Sigmoid colon (tissue), 4 donors: ENCODE results near the gene TCF7L2.

Experiments used
- EP300 ChIP-seq, 4 donors: sonication (generic); formaldehyde crosslinking; IDR thresholded peaks; one replicate each; pipeline ENCODE4 v1.6.1; 2017; ENCODE audit warnings: antibody characterized with exemption in 4 of 4
- POLR2A ChIP-seq, 2 donors: fragments of 450-650 bp; IDR thresholded peaks; one replicate each; pipeline ENCODE4 v1.6.1; 2016; ENCODE audit warnings: antibody characterized with exemption in 2 of 2, mild to moderate bottlenecking in 2 of 2, moderate library complexity in 2 of 2
- POLR2AphosphoS5 ChIP-seq, 4 donors: sonication (generic); formaldehyde crosslinking; IDR thresholded peaks; one replicate each; pipeline ENCODE4 v1.6.1; 2017; ENCODE audit warnings: antibody characterized with exemption in 4 of 4
- TF ChIP-seq, protein P1 (sequence below), 4 experiments: fragments of 450-650 bp in 3 of 4; fragments of 200-600 bp in 1 of 4; IDR thresholded peaks; one replicate each; pipeline ENCODE4 v1.5.1; 2016 to 2019; ENCODE audit warnings: antibody characterized with exemption in 4 of 4, mild to moderate bottlenecking in 3 of 4, moderate library complexity in 2 of 4

DNA sequence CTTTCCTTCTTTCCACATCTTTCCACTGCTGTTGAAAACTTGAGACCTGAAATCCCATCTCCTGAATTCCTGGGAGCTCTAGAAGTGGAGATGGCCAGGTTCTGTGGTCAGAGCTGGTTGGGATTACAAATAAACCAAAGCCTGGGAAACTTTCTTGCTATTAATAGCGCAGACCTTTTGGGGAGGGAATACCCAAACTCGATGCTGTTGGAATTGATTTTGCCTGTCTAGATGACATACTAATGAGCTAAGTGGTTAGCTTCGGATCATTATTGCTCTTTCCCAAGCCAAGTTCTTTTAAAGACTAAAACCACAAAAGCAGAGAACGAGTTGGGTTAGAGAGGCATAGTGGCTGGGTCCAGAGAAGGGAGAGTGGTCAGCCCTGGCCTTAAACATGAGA, 76.6 kb downstream of the TCF7L2 start:
- TF ChIP-seq, protein P1, sequence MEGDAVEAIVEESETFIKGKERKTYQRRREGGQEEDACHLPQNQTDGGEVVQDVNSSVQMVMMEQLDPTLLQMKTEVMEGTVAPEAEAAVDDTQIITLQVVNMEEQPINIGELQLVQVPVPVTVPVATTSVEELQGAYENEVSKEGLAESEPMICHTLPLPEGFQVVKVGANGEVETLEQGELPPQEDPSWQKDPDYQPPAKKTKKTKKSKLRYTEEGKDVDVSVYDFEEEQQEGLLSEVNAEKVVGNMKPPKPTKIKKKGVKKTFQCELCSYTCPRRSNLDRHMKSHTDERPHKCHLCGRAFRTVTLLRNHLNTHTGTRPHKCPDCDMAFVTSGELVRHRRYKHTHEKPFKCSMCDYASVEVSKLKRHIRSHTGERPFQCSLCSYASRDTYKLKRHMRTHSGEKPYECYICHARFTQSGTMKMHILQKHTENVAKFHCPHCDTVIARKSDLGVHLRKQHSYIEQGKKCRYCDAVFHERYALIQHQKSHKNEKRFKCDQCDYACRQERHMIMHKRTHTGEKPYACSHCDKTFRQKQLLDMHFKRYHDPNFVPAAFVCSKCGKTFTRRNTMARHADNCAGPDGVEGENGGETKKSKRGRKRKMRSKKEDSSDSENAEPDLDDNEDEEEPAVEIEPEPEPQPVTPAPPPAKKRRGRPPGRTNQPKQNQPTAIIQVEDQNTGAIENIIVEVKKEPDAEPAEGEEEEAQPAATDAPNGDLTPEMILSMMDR (IDR thresholded peaks at IDR 0.05): no peak
- no peak for TF ChIP-seq POLR2A (IDR thresholded peaks at IDR 0.05)
- no peak for TF ChIP-seq EP300 (IDR thresholded peaks at IDR 0.05)
- TF ChIP-seq POLR2AphosphoS5 (IDR thresholded peaks at IDR 0.05): no peak
